ENCODE results near the gene INPP5D. TPM values are rescaled to one million over a fixed set of nuclear protein-coding genes. Genes with fewer than 3 reads are reported as not detected.
"Not testable (repeated sequence)": the region's sequence is repeated elsewhere in the genome, so short reads cannot be mapped to it uniquely, and the experiment has no call there.

The INPP5D gene
- total RNA-seq, 1 experiment from 2014 or later: not detected

- CTCF ChIA-PET: no interaction called here
- H3K4me3 Mint-ChIP-seq (ENCODE audit: low read depth, unreplicated experiment): no peak overlapping the region
- no peaks in the 10 kb centered on the region for H3K36me3 Mint-ChIP-seq (ENCODE audit: insufficient read depth, unreplicated experiment)
- no TSS peak for BruUV-seq (replicated peaks)
- DNase-seq: no peak
- no peak for TF ChIP-seq CTCF (IDR thresholded peaks at IDR 0.05; ENCODE audit: unreplicated experiment)
- H3K27me3 Mint-ChIP-seq (ENCODE audit: unreplicated experiment): peaks cover 23% of the 10 kb centered on the region
- H3K4me1 Mint-ChIP-seq (ENCODE audit: low read depth, unreplicated experiment): no peaks in the 10 kb centered on the region
- intact Hi-C loops (cut with micrococcal nuclease; ENCODE audit: unreplicated experiment): no loop called here
- H3K9me3 Mint-ChIP-seq (ENCODE audit: low read depth, unreplicated experiment): no peaks in the 10 kb centered on the region
- H3K27ac Mint-ChIP-seq (ENCODE audit: unreplicated experiment): no peak overlapping the region
Observed at GRCh38 chr2:233120459-233120858, 60.3 kb downstream of the INPP5D start.

DNA sequence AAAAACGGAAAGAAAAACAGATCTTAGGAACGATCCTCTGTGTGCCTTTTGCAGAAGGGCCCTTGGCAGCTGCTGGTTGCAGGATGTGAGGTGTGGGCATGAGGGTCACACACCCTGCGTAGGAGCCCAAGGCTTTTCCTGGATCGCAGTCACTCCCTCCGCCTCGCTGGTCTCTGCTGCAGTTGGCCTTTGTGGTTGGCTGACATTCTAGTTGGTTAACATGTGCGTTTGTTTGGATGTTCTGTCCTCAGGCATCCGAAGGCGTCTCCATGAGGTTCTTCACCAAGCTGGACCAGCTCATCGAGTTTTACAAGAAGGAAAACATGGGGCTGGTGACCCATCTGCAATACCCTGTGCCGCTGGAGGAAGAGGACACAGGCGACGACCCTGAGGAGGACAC, 61.7 kb downstream of the INPP5D start:
- CTCF ChIA-PET: no interaction called here
- no peaks in the 10 kb centered on the region for H3K9me3 Mint-ChIP-seq (ENCODE audit: low read depth, unreplicated experiment)
- H3K27ac Mint-ChIP-seq (ENCODE audit: unreplicated experiment): no peak overlapping the region
- intact Hi-C loops (cut with micrococcal nuclease; ENCODE audit: unreplicated experiment): no loop called here
- peaks cover 19% of the 10 kb centered on the region for H3K27me3 Mint-ChIP-seq (ENCODE audit: unreplicated experiment)
- DNase-seq: no peak
- BruUV-seq (replicated peaks): no TSS peak
- H3K4me3 Mint-ChIP-seq (ENCODE audit: low read depth, unreplicated experiment): no peak overlapping the region
- H3K36me3 Mint-ChIP-seq (ENCODE audit: insufficient read depth, unreplicated experiment): no peaks in the 10 kb centered on the region
- TF ChIP-seq CTCF (IDR thresholded peaks at IDR 0.05; ENCODE audit: unreplicated experiment): no peak
- no peaks in the 10 kb centered on the region for H3K4me1 Mint-ChIP-seq (ENCODE audit: low read depth, unreplicated experiment)

GRCh38 chr2:233122541-233122940, 62.4 kb downstream of the INPP5D start:
- H3K27me3 Mint-ChIP-seq (ENCODE audit: unreplicated experiment): peaks cover 19% of the 10 kb centered on the region
- intact Hi-C loops (cut with micrococcal nuclease; ENCODE audit: unreplicated experiment): no loop called here
- TF ChIP-seq CTCF (IDR thresholded peaks at IDR 0.05; ENCODE audit: unreplicated experiment): no peak
- H3K36me3 Mint-ChIP-seq (ENCODE audit: insufficient read depth, unreplicated experiment): no peaks in the 10 kb centered on the region
- H3K4me3 Mint-ChIP-seq (ENCODE audit: low read depth, unreplicated experiment): no peak overlapping the region
- no peak overlapping the region for H3K27ac Mint-ChIP-seq (ENCODE audit: unreplicated experiment)
- BruUV-seq (replicated peaks): no TSS peak
- CTCF ChIA-PET: no interaction called here
- H3K9me3 Mint-ChIP-seq (ENCODE audit: low read depth, unreplicated experiment): no peaks in the 10 kb centered on the region
- DNase-seq: no peak
- no peaks in the 10 kb centered on the region for H3K4me1 Mint-ChIP-seq (ENCODE audit: low read depth, unreplicated experiment)

- BruUV-seq (replicated peaks); DNase-seq; H3K4me3 Mint-ChIP-seq (ENCODE audit: low read depth, unreplicated experiment); H3K36me3 Mint-ChIP-seq (ENCODE audit: insufficient read depth, unreplicated experiment); intact Hi-C loops (cut with micrococcal nuclease; ENCODE audit: unreplicated experiment); H3K27ac Mint-ChIP-seq (ENCODE audit: unreplicated experiment); H3K9me3 Mint-ChIP-seq (ENCODE audit: low read depth, unreplicated experiment); H3K4me1 Mint-ChIP-seq (ENCODE audit: low read depth, unreplicated experiment); H3K27me3 Mint-ChIP-seq (ENCODE audit: unreplicated experiment): not testable (repeated sequence)
- CTCF ChIA-PET: interaction anchor here (0.7 kb wide), 1 partner anchor 14 kb away, joined by 3 read pairs; no protein-coding TSS in a partner anchor
Observed at GRCh38 chr2:233123576-233123975, 63.4 kb downstream of the INPP5D start.

DNA sequence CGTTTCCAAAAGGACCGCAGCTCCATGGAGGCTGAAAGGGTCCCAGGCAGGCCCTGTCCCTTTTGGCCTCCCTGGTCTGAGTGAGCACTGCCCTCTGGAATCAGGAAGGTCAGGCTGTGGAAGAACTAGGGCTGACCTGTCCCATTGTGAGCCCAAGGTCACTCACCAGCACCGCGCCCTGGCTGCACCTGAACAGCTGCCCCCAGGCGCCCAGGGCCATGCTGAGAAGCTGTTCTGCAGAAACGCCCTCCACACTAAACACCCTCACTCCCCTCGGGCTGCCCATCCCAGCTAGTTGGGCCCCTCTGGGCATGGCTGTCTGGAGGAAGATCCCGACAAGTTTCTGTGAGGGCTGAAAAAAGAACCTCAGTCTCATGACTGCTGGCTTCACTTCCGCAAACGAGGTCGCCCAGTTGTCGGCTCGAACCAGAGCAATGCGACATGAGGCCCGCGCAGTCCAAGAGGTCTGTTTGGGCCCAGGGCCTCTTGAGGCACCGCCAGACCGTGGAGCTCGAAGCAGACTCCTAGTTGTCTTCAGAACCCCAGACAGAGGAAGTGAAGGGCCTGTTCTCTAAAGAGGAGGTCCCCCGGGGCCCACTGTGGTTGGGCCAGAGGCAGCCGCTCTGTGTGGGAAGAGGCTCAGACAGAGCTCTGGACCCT, 64.4 kb downstream of the INPP5D start:
- DNase-seq: no peak
- intact Hi-C loops (cut with micrococcal nuclease; ENCODE audit: unreplicated experiment): no loop called here
- no TSS peak for BruUV-seq (replicated peaks)
- Mint-ChIP-seq H3K27me3 (ENCODE audit: unreplicated experiment) (peaks cover under 1% of the 10 kb centered on the region), H3K4me1 (ENCODE audit: low read depth, unreplicated experiment) (no peaks in the 10 kb centered on the region), H3K27ac (ENCODE audit: unreplicated experiment) (no peak overlapping the region), H3K9me3 (ENCODE audit: low read depth, unreplicated experiment) (no peaks in the 10 kb centered on the region), H3K36me3 (ENCODE audit: insufficient read depth, unreplicated experiment) (no peaks in the 10 kb centered on the region), H3K4me3 (ENCODE audit: low read depth, unreplicated experiment) (no peak overlapping the region)
- CTCF ChIA-PET: no interaction called here
- TF ChIP-seq CTCF (IDR thresholded peaks at IDR 0.05; ENCODE audit: unreplicated experiment): no peak

Measured in Calu3 (cell line).